WTC11 (cell line): ENCODE measurements around the gene CPNE1. TPM values are rescaled to one million over a fixed set of nuclear protein-coding genes. Genes with fewer than 3 reads are reported as not detected.

Experiments used
- ATAC-seq: fragments of 200-7000 bp; cut with Tn5 transposase; 2 replicates; pipeline ENCODE4 v1.10.0; 2021; ENCODE audit warnings: mild to moderate bottlenecking, moderate library complexity
- CTCF ChIA-PET: fragments of 300-600 bp; sonication (Branson Sonifier 250); formaldehyde crosslinking; loops from one replicate; lab custom pipeline; 2021; ENCODE audit warnings: antibody characterized with exemption; lab: Charles Lee
- POLR2A ChIA-PET: fragments of 350-600 bp; sonication (Branson Sonifier 250); formaldehyde crosslinking; loops from one replicate; lab custom pipeline; 2021; ENCODE audit warnings: antibody characterized with exemption; lab: Charles Lee
- DNase-seq: peaks from one replicate; pipeline ENCODE4 v3.0.0; 2021; ENCODE audit warnings: low spot score
- H3K27ac Mint-ChIP-seq: 2 replicates; pipeline ENCODE4 v1.8.0; 2021; ENCODE audit warnings: mixed read lengths
- H3K27me3 Mint-ChIP-seq: 2 replicates; pipeline ENCODE4 v1.8.0; 2021; ENCODE audit warnings: low read depth, mild to moderate bottlenecking, moderate library complexity, mixed read lengths
- H3K36me3 Mint-ChIP-seq: 2 replicates; pipeline ENCODE4 v1.8.0; 2021; ENCODE audit warnings: mixed read lengths
- H3K4me1 Mint-ChIP-seq: 2 replicates; pipeline ENCODE4 v1.8.0; 2022; ENCODE audit warnings: mixed read lengths
- H3K4me3 Mint-ChIP-seq: 2 replicates; pipeline ENCODE4 v1.8.0; 2021; ENCODE audit warnings: mild to moderate bottlenecking, moderate library complexity, mixed read lengths
- H3K9me3 Mint-ChIP-seq: 2 replicates; pipeline ENCODE4 v1.8.0; 2021; ENCODE audit warnings: mixed read lengths
- ELF4 ChIP-seq: sonication (generic); formaldehyde crosslinking; IDR thresholded peaks from 2 replicates; pipeline ENCODE4 v1.8.1; 2022; ENCODE audit warnings: low read depth, mild to moderate bottlenecking, moderate library complexity, missing genetic modification reagents
- NR1H2 ChIP-seq: sonication (generic); formaldehyde crosslinking; IDR thresholded peaks from 2 replicates; pipeline ENCODE4 v1.9.0; 2021; ENCODE audit warnings: mild to moderate bottlenecking, moderate library complexity, missing genetic modification reagents
- OVOL2 ChIP-seq: fragments of 250-450 bp; sonication (Bioruptor Pico); IDR thresholded peaks from 2 replicates; pipeline ENCODE4 v1.9.0; 2021; ENCODE audit warnings: mild to moderate bottlenecking, borderline replicate concordance
- RELA ChIP-seq: sonication (generic); formaldehyde crosslinking; IDR thresholded peaks from 2 replicates; pipeline ENCODE4 v1.8.1; 2022; ENCODE audit warnings: missing genetic modification reagents, mild to moderate bottlenecking, borderline replicate concordance
- ZNF232 ChIP-seq: sonication (generic); formaldehyde crosslinking; IDR thresholded peaks from 2 replicates; pipeline ENCODE4 v1.8.0; 2022; ENCODE audit warnings: mild to moderate bottlenecking, missing genetic modification reagents
- total RNA-seq: library from RNA; stranded (reverse); gene quantifications from 3 replicates; pipeline ENCODE4 v1.2.3, GENCODE V29; 2021
- TF ChIP-seq, protein P1 (sequence below): fragments of 250-450 bp; sonication (Bioruptor Pico); IDR thresholded peaks from 2 replicates; pipeline ENCODE4 v1.9.0; 2021; ENCODE audit warnings: mild to moderate bottlenecking, borderline replicate concordance
- TF ChIP-seq, protein P2 (sequence below): fragments of 250-450 bp; sonication (Bioruptor Pico); IDR thresholded peaks from 2 replicates; pipeline ENCODE4 v1.9.0; 2021; ENCODE audit warnings: moderate library complexity, mild to moderate bottlenecking, inconsistent platforms, borderline replicate concordance
- TF ChIP-seq, protein P3 (sequence below): sonication (generic); formaldehyde crosslinking; IDR thresholded peaks from 2 replicates; pipeline ENCODE4 v1.8.0; 2022; ENCODE audit warnings: mild to moderate bottlenecking, missing genetic modification reagents
- TF ChIP-seq, protein P4 (sequence below): sonication (generic); formaldehyde crosslinking; IDR thresholded peaks from 2 replicates; pipeline ENCODE4 v1.8.1; 2023; ENCODE audit warnings: mild to moderate bottlenecking, missing genetic modification reagents
- TF ChIP-seq, protein P5 (sequence below): sonication (generic); formaldehyde crosslinking; IDR thresholded peaks from 2 replicates; pipeline ENCODE4 v1.8.1; 2023; ENCODE audit warnings: mild to moderate bottlenecking, missing genetic modification reagents, moderate library complexity
- TF ChIP-seq, protein P6 (sequence below): sonication (generic); formaldehyde crosslinking; IDR thresholded peaks from 2 replicates; pipeline ENCODE4 v1.8.0; 2022; ENCODE audit warnings: mild to moderate bottlenecking, missing genetic modification reagents
- TF ChIP-seq, protein P7 (sequence below): sonication (generic); formaldehyde crosslinking; IDR thresholded peaks from 2 replicates; pipeline ENCODE4 v1.8.1; 2022; ENCODE audit warnings: mild to moderate bottlenecking, moderate library complexity, missing genetic modification reagents

Gene CPNE1
- total RNA-seq, 1 experiment from 2014 or later: 312 TPM

DNA sequence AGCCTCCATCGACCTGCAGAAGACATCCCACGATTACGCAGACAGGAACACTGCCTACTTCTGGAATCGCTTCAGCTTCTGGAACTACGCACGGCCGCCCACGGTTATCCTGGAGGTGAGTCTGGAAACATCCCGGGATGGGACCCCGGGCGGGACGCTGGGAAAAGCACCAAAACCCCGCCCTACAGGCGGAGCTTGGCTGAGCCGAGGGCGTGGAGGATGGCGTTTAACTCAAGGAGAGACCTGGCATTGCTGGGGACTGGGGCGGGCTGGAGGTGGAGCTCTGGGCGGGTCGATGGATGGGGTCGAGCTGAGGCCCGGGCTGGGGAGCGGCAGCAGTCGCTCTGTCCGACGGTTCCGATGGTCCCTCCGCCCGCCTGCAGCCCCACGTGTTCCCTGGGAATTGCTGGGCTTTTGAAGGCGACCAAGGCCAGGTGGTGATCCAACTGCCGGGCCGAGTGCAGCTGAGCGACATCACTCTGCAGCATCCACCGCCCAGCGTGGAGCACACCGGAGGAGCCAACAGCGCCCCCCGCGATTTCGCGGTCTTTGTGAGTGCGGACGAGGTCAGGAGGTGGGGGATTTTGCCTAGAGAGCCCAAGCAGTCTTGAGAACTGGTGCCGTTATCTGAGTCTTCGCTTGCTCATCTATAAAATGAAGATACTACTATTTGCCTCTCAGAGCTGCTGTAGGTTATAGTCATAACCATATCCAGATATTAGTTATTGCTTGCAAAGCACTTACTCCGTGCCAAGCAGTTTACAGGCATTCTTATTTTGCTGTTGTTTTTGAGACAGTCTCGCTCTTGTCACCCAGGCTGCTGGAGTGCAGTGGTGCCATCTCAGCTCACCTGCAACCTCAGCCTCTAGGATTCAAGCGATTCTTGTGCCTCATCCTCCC is 45.3 kb downstream of the CPNE1 start (continued):
- TF ChIP-seq, protein P1, sequence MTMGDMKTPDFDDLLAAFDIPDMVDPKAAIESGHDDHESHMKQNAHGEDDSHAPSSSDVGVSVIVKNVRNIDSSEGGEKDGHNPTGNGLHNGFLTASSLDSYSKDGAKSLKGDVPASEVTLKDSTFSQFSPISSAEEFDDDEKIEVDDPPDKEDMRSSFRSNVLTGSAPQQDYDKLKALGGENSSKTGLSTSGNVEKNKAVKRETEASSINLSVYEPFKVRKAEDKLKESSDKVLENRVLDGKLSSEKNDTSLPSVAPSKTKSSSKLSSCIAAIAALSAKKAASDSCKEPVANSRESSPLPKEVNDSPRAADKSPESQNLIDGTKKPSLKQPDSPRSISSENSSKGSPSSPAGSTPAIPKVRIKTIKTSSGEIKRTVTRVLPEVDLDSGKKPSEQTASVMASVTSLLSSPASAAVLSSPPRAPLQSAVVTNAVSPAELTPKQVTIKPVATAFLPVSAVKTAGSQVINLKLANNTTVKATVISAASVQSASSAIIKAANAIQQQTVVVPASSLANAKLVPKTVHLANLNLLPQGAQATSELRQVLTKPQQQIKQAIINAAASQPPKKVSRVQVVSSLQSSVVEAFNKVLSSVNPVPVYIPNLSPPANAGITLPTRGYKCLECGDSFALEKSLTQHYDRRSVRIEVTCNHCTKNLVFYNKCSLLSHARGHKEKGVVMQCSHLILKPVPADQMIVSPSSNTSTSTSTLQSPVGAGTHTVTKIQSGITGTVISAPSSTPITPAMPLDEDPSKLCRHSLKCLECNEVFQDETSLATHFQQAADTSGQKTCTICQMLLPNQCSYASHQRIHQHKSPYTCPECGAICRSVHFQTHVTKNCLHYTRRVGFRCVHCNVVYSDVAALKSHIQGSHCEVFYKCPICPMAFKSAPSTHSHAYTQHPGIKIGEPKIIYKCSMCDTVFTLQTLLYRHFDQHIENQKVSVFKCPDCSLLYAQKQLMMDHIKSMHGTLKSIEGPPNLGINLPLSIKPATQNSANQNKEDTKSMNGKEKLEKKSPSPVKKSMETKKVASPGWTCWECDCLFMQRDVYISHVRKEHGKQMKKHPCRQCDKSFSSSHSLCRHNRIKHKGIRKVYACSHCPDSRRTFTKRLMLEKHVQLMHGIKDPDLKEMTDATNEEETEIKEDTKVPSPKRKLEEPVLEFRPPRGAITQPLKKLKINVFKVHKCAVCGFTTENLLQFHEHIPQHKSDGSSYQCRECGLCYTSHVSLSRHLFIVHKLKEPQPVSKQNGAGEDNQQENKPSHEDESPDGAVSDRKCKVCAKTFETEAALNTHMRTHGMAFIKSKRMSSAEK (CRISPR knock-in tag): peak; percentile 47; the same call in 1 of the 2 replicates
- TF ChIP-seq, protein P2, sequence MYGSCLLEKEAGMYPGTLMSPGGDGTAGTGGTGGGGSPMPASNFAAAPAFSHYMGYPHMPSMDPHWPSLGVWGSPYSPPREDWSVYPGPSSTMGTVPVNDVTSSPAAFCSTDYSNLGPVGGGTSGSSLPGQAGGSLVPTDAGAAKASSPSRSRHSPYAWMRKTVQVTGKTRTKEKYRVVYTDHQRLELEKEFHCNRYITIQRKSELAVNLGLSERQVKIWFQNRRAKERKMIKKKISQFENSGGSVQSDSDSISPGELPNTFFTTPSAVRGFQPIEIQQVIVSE: no peak
- TF ChIP-seq ELF4 (CRISPR knock-in tag) (no peak), NR1H2 (CRISPR knock-in tag) (no peak), OVOL2 (CRISPR knock-in tag) (no peak)
- TF ChIP-seq, protein P3, sequence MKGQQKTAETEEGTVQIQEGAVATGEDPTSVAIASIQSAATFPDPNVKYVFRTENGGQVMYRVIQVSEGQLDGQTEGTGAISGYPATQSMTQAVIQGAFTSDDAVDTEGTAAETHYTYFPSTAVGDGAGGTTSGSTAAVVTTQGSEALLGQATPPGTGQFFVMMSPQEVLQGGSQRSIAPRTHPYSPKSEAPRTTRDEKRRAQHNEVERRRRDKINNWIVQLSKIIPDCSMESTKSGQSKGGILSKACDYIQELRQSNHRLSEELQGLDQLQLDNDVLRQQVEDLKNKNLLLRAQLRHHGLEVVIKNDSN (CRISPR knock-in tag): peak; percentile 77; the same call in 1 of the 2 replicates
- TF ChIP-seq, protein P4, sequence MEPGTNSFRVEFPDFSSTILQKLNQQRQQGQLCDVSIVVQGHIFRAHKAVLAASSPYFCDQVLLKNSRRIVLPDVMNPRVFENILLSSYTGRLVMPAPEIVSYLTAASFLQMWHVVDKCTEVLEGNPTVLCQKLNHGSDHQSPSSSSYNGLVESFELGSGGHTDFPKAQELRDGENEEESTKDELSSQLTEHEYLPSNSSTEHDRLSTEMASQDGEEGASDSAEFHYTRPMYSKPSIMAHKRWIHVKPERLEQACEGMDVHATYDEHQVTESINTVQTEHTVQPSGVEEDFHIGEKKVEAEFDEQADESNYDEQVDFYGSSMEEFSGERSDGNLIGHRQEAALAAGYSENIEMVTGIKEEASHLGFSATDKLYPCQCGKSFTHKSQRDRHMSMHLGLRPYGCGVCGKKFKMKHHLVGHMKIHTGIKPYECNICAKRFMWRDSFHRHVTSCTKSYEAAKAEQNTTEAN: no peak
- TF ChIP-seq, protein P5, sequence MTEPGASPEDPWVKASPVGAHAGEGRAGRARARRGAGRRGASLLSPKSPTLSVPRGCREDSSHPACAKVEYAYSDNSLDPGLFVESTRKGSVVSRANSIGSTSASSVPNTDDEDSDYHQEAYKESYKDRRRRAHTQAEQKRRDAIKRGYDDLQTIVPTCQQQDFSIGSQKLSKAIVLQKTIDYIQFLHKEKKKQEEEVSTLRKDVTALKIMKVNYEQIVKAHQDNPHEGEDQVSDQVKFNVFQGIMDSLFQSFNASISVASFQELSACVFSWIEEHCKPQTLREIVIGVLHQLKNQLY (CRISPR knock-in tag): no peak
- TF ChIP-seq, protein P6, sequence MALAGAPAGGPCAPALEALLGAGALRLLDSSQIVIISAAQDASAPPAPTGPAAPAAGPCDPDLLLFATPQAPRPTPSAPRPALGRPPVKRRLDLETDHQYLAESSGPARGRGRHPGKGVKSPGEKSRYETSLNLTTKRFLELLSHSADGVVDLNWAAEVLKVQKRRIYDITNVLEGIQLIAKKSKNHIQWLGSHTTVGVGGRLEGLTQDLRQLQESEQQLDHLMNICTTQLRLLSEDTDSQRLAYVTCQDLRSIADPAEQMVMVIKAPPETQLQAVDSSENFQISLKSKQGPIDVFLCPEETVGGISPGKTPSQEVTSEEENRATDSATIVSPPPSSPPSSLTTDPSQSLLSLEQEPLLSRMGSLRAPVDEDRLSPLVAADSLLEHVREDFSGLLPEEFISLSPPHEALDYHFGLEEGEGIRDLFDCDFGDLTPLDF: no peak
- TF ChIP-seq, protein P7, sequence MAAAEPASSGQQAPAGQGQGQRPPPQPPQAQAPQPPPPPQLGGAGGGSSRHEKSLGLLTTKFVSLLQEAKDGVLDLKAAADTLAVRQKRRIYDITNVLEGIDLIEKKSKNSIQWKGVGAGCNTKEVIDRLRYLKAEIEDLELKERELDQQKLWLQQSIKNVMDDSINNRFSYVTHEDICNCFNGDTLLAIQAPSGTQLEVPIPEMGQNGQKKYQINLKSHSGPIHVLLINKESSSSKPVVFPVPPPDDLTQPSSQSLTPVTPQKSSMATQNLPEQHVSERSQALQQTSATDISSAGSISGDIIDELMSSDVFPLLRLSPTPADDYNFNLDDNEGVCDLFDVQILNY (CRISPR knock-in tag): no peak

DNA sequence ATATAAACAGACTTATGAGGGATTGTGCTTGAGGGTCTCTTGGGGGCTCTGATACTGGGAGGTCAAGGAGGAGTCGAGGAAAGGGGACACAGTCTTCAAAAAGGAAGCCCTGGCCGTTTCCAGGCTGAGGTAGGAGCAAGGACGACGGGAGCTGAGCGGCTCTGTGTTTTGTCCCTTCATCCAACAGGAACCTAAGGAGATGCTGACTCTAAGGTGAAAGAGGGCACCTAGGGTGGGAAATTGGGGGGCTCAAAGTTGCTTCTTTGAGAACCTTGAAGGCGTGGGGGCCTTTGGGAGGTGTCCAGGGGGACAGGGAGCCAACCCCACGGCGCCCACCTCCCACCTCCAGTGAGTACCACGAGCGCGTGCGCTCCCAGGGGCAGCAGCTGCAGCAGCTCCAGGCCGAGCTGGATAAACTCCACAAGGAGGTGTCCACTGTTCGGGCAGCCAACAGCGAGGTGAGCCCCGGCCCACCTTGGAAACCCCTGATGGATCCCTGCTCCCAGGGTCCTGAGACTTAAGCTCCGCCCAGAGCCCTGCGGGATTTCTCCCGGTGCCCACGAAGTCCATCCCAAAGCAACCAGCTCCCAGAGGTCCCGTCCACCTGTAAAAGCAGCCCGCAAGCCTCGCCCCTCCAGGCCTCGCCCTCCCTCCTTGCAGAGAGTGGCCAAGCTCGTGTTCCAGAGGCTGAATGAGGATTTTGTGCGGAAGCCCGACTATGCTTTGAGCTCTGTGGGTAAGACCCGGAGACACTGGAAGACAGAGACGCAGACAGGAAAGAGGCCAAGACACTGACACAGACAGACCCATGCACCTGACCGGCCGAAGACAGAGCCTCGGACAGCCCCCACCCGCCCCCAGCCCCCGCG is 46.2 kb downstream of the CPNE1 start:
- Mint-ChIP-seq H3K9me3 (no peaks in the 10 kb centered on the region), H3K36me3 (no peaks in the 10 kb centered on the region), H3K4me3 (peak overlapping the region; percentile 89), H3K27me3 (peaks cover 24% of the 10 kb centered on the region), H3K4me1 (peaks cover 15% of the 10 kb centered on the region), H3K27ac (peak overlapping the region; percentile 84)
- ATAC-seq (no peak), DNase-seq (peak; percentile 30)
- TF ChIP-seq RELA (CRISPR knock-in tag): 0 out of 2 replicates have a peak, but pooled peaks have one; percentile 6
- no peak for TF ChIP-seq ZNF232 (CRISPR knock-in tag)
- ChIA-PET POLR2A (interaction anchor here (0.6 to 2.0 kb wide), 13 partner anchors 8 to 336 kb away, joined by 3 to 16 read pairs (median 4); partner anchors contain the start of genes ERGIC3, NFS1, PHF20 and RBM39), CTCF (interaction anchor here (0.7 to 6.7 kb wide), 37 partner anchors 7 to 378 kb away, joined by 3 to 62 read pairs (median 5); partner anchors contain the start of genes ERGIC3, RBM39 and SCAND1)
